HG03439 (cell line): ENCODE measurements around the gene CYB561D2.

Experiments
- ATAC-seq: cut with Tn5 transposase; IDR thresholded peaks from one replicate; pipeline ENCODE4 v1.9.1; 2021; ENCODE audit warnings: mild to moderate bottlenecking, moderate library complexity; ENCODE audit not compliant: unreplicated experiment

The CYB561D2 gene

DNA sequence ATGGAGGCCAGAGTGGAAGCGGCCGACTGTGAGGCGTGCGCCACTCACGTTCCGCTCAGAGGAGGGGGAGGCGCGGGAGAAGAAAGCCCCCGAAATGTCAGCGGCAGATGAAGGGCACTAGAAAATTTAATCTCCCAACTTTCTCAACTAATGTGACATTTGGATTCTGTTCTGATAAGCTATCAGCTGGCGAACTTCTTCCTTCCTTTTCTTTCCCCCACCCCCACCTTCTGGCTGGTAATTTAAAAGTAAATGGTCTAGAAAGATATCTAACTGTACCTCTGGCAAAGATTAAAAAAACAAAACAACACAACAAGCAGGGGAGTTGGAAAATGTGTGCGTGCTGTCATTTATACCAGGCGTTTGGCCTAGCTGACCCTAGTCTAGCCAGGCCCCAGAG, 35.1 kb downstream of the CYB561D2 start:
- no peak for ATAC-seq

GRCh38 chr3:50388016-50388719, 37.5 kb downstream of the CYB561D2 start:
- no peak for ATAC-seq

DNA sequence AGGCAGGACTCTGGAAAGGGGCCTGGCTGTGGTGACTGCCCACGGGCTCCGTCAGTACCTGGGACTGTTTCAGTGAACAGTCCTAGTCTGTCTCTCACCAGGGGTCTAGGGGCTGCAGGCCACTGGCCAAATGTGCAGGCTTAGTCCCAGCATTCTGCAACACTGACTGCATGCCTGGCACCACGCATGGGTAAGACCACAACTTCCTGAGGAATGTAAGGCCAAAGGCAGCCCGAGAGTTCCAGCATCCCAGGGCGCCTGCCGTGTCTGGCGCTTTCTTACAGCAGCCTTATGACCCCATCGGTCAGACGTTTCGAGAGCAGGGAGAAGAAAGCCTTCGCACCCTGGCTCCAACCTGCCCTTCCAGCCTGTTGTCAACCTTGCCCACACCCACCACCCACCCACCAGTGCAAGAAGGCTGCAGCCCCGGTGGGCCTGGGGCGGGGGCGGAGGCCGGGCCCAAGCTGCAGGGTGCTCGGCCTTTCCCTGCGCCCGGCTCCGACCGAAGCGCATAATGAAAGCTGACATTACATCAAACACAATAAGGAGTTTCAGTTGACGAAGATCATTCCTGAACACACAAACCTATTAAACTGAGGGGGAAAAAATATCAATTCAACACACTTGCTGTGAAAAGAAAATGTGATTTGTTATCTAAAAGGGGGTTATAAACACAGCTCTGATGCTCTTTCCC, 38.2 kb downstream of the CYB561D2 start:
- no peak for ATAC-seq

DNA sequence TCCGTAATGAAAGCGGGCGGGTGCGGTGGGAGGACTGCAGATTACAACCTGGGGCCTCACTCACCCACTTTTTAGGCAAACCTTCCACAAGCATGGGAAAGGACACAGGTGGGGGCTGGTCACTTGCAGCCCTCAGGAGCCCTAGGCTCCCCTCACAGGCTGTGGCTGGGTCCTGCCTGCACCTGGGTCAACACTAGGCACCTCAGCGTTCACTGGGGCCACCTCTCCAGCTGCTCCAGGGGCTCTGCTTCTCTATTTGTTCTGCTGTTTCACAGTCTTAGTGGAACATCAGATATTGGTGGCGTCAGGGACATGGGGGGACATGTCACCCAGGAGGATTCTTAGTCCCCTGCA, 38.7 kb downstream of the CYB561D2 start:
- ATAC-seq: no peak

DNA sequence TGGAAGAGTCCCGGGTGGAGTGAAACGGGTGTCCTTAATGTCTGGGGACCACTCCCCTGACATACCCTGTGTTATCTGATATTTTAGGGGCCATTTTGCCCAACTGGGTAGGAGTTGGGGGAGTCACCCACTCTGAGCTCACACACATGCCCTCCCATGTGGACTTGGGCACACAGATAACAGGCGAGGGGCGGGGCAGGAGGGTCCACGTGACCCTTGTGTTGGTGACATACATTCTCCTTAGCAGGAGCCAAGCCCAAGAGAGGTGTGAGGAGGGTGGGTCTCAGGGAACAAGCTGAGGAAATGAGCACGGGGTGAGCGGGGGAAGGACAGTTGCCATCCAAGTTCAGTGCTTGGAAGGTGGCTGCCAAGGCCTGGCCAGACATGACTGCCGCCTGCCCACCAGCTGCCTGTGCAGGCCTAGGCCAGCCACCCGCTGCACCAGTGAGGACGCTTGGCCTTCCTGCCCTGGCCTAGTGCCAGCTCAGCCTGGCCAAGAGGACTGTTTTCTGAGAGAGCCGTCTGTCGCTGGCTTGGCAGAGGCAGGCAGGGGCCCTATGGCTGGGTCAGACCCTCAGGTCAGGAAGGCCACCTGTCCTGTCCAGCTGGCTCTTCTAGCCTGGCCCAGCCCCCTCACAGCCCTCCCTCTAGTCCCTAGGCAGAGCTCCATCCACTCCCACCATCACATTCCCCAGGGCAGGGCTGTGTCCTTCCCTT, 40.0 kb downstream of the CYB561D2 start:
- ATAC-seq: no peak

GRCh38 chr3:50392101-50392715, 41.5 kb downstream of the CYB561D2 start:
- no peak for ATAC-seq

GRCh38 chr3:50393061-50393460, 42.4 kb downstream of the CYB561D2 start:
- ATAC-seq: no peak

GRCh38 chr3:50395070-50395860, 44.6 kb downstream of the CYB561D2 start:
- no peak for ATAC-seq

GRCh38 chr3:50396502-50396901, 45.8 kb downstream of the CYB561D2 start:
- ATAC-seq: no peak

GRCh38 chr3:50401978-50402595, 51.4 kb downstream of the CYB561D2 start:
- ATAC-seq: no peak
